ENCODE data around the gene PDE7B. TPM values are rescaled to one million over a fixed set of nuclear protein-coding genes. Genes with fewer than 3 reads are reported as not detected.

Gene PDE7B
- total RNA-seq, 4 donors from 2014 or later, result 2.9 to 23.6 (median 5.2) TPM

DNA sequence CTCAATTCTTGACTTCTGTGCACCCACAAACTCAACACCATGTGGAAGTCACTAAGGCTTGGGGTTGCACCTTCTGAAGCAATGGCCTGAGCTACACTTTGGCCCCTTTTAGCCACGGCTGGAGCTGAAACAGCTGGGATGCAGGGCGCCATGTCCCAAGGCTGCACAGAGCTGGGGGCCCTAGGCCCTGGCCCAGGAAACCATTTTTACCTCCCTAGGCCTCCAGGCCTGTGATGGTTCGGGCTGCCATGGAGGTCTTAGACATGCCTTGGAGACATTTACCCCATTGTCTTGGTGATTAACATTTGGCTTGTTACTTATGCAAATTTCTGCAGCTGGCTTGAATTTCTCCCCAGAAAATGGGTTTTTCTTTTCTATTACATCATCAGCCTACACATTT is 311.8 kb downstream of the PDE7B start:
- ATAC-seq, result no peak
- Histone ChIP-seq H3K9me3 (no peaks in the 10 kb centered on the region), H3K27ac (no peak overlapping the region), H3K4me1 (peaks cover 0 to 3% (median 0%) of the 10 kb centered on the region in 3 donors), H3K4me3 (no peak overlapping the region), H3K27me3 (no peaks in the 10 kb centered on the region), H3K36me3 (peaks cover 0 to 47% of the 10 kb centered on the region in 2 donors)
- TF ChIP-seq, protein P1, sequence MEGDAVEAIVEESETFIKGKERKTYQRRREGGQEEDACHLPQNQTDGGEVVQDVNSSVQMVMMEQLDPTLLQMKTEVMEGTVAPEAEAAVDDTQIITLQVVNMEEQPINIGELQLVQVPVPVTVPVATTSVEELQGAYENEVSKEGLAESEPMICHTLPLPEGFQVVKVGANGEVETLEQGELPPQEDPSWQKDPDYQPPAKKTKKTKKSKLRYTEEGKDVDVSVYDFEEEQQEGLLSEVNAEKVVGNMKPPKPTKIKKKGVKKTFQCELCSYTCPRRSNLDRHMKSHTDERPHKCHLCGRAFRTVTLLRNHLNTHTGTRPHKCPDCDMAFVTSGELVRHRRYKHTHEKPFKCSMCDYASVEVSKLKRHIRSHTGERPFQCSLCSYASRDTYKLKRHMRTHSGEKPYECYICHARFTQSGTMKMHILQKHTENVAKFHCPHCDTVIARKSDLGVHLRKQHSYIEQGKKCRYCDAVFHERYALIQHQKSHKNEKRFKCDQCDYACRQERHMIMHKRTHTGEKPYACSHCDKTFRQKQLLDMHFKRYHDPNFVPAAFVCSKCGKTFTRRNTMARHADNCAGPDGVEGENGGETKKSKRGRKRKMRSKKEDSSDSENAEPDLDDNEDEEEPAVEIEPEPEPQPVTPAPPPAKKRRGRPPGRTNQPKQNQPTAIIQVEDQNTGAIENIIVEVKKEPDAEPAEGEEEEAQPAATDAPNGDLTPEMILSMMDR (IDR thresholded peaks at IDR 0.05), result no peak
- TF ChIP-seq POLR2AphosphoS5 (IDR thresholded peaks at IDR 0.05), result no peak
- no peak for TF ChIP-seq POLR2A (IDR thresholded peaks at IDR 0.05)
- TF ChIP-seq EP300 (IDR thresholded peaks at IDR 0.05), result no peak
- WGBS, 2 donors (ENCODE audit: low coverage in 1 of 2), result 100% methylated on average over 1 of the region's 3 CpGs

DNA sequence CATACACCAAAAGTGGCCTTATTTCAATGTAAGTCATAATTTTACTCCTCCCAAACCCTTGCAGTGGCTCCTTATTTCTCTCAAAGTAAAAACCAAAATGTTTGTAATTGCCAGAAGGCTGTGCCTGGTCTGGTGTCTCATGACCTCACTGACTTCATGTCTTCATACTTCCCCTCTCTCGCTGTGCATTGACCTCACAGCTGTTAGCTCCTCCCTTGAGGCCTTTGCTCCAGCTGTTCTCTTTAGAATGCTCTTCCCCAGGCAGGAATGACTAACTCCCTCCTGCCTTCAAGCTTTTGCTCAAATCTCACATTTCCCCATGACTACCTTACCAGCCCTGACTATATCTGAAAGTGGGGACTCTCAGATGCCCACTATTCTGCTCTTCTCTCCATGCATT is 315.3 kb downstream of the PDE7B start:
- TF ChIP-seq, protein P1 (IDR thresholded peaks at IDR 0.05), result no peak
- TF ChIP-seq POLR2AphosphoS5 (IDR thresholded peaks at IDR 0.05) (no peak), POLR2A (IDR thresholded peaks at IDR 0.05) (no peak), EP300 (IDR thresholded peaks at IDR 0.05) (no peak)
- peaks cover 0 to 55% of the 10 kb centered on the region in 2 donors for H3K36me3 ChIP-seq
- H3K9me3 ChIP-seq, result no peaks in the 10 kb centered on the region
- H3K27me3 ChIP-seq, result no peaks in the 10 kb centered on the region
- ATAC-seq, result no peak
- 75 to 100% methylated on average over 1 of the region's 1 CpG for WGBS, 2 donors (ENCODE audit: low coverage in 1 of 2)
- H3K27ac ChIP-seq, result no peak overlapping the region
- no peak overlapping the region for H3K4me3 ChIP-seq
- no peaks in the 10 kb centered on the region for H3K4me1 ChIP-seq

- Histone ChIP-seq H3K27me3 (no peaks in the 10 kb centered on the region), H3K4me1 (peaks cover 0 to 11% (median 0%) of the 10 kb centered on the region in 3 donors), H3K9me3 (no peaks in the 10 kb centered on the region), H3K4me3 (no peak overlapping the region), H3K27ac (no peak overlapping the region), H3K36me3 (peaks cover 0 to 39% of the 10 kb centered on the region in 2 donors)
- WGBS, 2 donors (ENCODE audit: low coverage in 1 of 2), result 75 to 79% methylated on average over 2 of the region's 2 CpGs
- TF ChIP-seq, protein P1 (IDR thresholded peaks at IDR 0.05), result no peak
- TF ChIP-seq POLR2A (IDR thresholded peaks at IDR 0.05) (no peak), POLR2AphosphoS5 (IDR thresholded peaks at IDR 0.05) (no peak), EP300 (IDR thresholded peaks at IDR 0.05) (no peak)
- ATAC-seq, result no peak
Observed at GRCh38 chr6:136169394-136170148, 318.1 kb downstream of the PDE7B start.

DNA sequence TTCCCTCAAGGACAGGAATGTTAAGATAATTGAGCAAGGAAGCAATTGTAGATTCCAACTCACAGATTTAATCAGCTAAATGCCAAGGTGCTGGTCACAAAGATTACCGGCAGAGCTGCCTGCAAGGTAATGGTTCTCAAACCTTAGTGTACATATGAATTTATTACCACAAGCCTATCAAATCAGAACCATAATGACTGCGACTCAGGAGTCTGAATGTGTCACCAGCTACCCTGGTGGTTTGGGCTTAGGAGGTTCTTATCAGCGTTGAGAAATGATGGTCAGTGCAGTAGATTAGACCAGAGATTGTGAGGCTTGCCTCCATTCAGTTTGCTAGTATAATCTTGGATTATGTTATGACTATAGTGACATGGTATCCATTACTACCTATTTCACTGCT is 319.7 kb downstream of the PDE7B start:
- no peak overlapping the region for H3K4me3 ChIP-seq
- H3K4me1 ChIP-seq, result peaks cover 0 to 13% (median 0%) of the 10 kb centered on the region in 3 donors
- no peak for ATAC-seq
- TF ChIP-seq POLR2A (IDR thresholded peaks at IDR 0.05) (no peak), POLR2AphosphoS5 (IDR thresholded peaks at IDR 0.05) (no peak), EP300 (IDR thresholded peaks at IDR 0.05) (no peak)
- TF ChIP-seq, protein P1 (IDR thresholded peaks at IDR 0.05), result no peak
- no peaks in the 10 kb centered on the region for H3K9me3 ChIP-seq
- 87 to 96% methylated on average over 3 of the region's 3 CpGs for WGBS, 2 donors (ENCODE audit: low coverage in 1 of 2)
- peaks cover 0 to 32% of the 10 kb centered on the region in 2 donors for H3K36me3 ChIP-seq
- no peak overlapping the region for H3K27ac ChIP-seq
- H3K27me3 ChIP-seq, result no peaks in the 10 kb centered on the region
